Activated T-cell treated with anti-CD3 and anti-CD28 coated beads, Interleukin-2, amount 50 U/mL, for 1 hour (primary cell): ENCODE results near the gene CDS1.
"Not testable (repeated sequence)": the region's sequence is repeated elsewhere in the genome, so short reads cannot be mapped to it uniquely, and the experiment has no call there.

Experiments
- DNase-seq: peaks from one replicate; pipeline ENCODE4 v3.0.0-alpha.2; 2020

CDS1 gene

GRCh38 chr4:84677995-84678394 lies 95.1 kb downstream of the CDS1 start:
- DNase-seq: no peak

GRCh38 chr4:84678976-84679744 lies 96.2 kb downstream of the CDS1 start:
- no peak for DNase-seq

GRCh38 chr4:84680956-84681355 lies 98.0 kb downstream of the CDS1 start:
- DNase-seq: no peak

GRCh38 chr4:84681486-84682274 lies 98.8 kb downstream of the CDS1 start:
- DNase-seq: no peak

- DNase-seq: not testable (repeated sequence)
These were observed 99.7 kb downstream of the CDS1 start for GRCh38 chr4:84682661-84683060.

- no peak for DNase-seq
These were observed 100.3 kb downstream of the CDS1 start for GRCh38 chr4:84683064-84683850.

- DNase-seq: no peak
These were observed 101.4 kb downstream of the CDS1 start for GRCh38 chr4:84684361-84684760.

- no peak for DNase-seq
These were observed 102.2 kb downstream of the CDS1 start for GRCh38 chr4:84685105-84685504.

- no peak for DNase-seq
These were observed 105.7 kb downstream of the CDS1 start for GRCh38 chr4:84688605-84689004.

- DNase-seq: no peak
These were observed 106.3 kb downstream of the CDS1 start for GRCh38 chr4:84689197-84689596.

GRCh38 chr4:84690481-84690880 lies 107.6 kb downstream of the CDS1 start:
- no peak for DNase-seq

GRCh38 chr4:84691170-84691691 lies 108.3 kb downstream of the CDS1 start:
- DNase-seq: no peak

- no peak for DNase-seq
These were observed 108.9 kb downstream of the CDS1 start for GRCh38 chr4:84691800-84692199.

- DNase-seq: no peak
These were observed 114.2 kb downstream of the CDS1 start for GRCh38 chr4:84697159-84697558.

GRCh38 chr4:84697615-84698201 lies 114.8 kb downstream of the CDS1 start:
- DNase-seq: no peak

GRCh38 chr4:84699001-84699671 lies 116.2 kb downstream of the CDS1 start:
- DNase-seq: no peak
